ENCODE measurements around the gene ADAMTS6.

- TF ChIP-seq TEAD4 (IDR thresholded peaks at IDR 0.05) (no peak), CEBPB (IDR thresholded peaks at IDR 0.05) (no peak), EP300 (IDR thresholded peaks at IDR 0.05; ENCODE audit: borderline replicate concordance) (no peak), YY1 (IDR thresholded peaks at IDR 0.05; ENCODE audit: low read depth) (no peak), FOXM1 (IDR thresholded peaks at IDR 0.05; ENCODE audit: borderline replicate concordance, low read depth) (no peak), MAX (IDR thresholded peaks at IDR 0.05) (no peak), TAF1 (IDR thresholded peaks at IDR 0.05; ENCODE audit: low read depth) (no peak), RAD21 (IDR thresholded peaks at IDR 0.05; ENCODE audit: low read depth) (no peak)
Measured at GRCh38 chr5:65341835-65342234, 139.9 kb downstream of the ADAMTS6 start.

Data from Ishikawa (cell line).